BLaER1 (cell line): ENCODE measurements around the gene CHRM1.

ENCODE experiments used
- H3K27ac ChIP-seq: shearing (Covaris generic); formaldehyde crosslinking; 2 replicates; pipeline ENCODE4 v1.8.1; 2022
- H3K27me3 ChIP-seq: shearing (Covaris generic); formaldehyde crosslinking; 2 replicates; pipeline ENCODE4 v1.8.1; 2022
- H3K36me3 ChIP-seq: shearing (Covaris generic); formaldehyde crosslinking; 2 replicates; pipeline ENCODE4 v1.8.1; 2022
- H3K4me1 ChIP-seq: shearing (Covaris generic); formaldehyde crosslinking; 2 replicates; pipeline ENCODE4 v1.8.1; 2022
- H3K4me2 ChIP-seq: shearing (Covaris generic); formaldehyde crosslinking; 2 replicates; pipeline ENCODE4 v1.8.1; 2022
- H3K4me3 ChIP-seq: shearing (Covaris generic); formaldehyde crosslinking; 2 replicates; pipeline ENCODE4 v1.8.1; 2022
- H3K9ac ChIP-seq: shearing (Covaris generic); formaldehyde crosslinking; 2 replicates; pipeline ENCODE4 v1.8.1; 2022
- H3K9me3 ChIP-seq: shearing (Covaris generic); formaldehyde crosslinking; 2 replicates; pipeline ENCODE4 v1.8.1; 2022
- H4K20me1 ChIP-seq: shearing (Covaris generic); formaldehyde crosslinking; 2 replicates; pipeline ENCODE4 v1.8.1; 2022
- Cebpa-rat ChIP-seq: shearing (Covaris generic); IDR thresholded peaks from 2 replicates; pipeline ENCODE4 v1.8.1; 2022

CHRM1 gene

DNA sequence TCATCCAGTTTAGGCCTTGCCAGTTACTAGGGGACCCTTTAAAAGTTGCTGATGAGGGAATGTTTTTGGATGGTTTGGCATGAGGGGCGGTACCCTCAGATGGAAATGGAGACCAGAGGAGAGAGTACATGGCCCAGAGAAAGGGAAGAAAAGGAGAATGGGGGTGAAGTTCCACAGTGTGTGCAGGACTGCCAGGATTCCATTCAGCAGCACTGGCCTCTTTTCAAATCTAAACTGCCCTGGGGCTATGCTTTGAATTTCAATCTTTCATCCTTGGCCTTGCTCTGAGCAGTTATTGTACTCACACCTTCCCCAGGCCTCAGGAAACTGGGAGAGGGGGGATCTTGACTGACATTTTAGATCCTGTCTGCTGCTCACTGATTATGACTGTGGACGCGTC lies 37.5 kb downstream of the CHRM1 start:
- Histone ChIP-seq H3K27ac (peak overlapping the region; percentile 99; the same call in 1 of the 2 replicates), H3K4me1 (peaks cover 38% of the 10 kb centered on the region), H3K9me3 (no peaks in the 10 kb centered on the region), H3K36me3 (peaks cover 78% of the 10 kb centered on the region), H3K4me3 (peak overlapping the region; percentile 97), H3K4me2 (peak overlapping the region; percentile 84), H3K27me3 (no peaks in the 10 kb centered on the region), H3K9ac (peak overlapping the region; percentile 99), H4K20me1 (peaks cover 69% of the 10 kb centered on the region)
- TF ChIP-seq Cebpa-rat = no peak

DNA sequence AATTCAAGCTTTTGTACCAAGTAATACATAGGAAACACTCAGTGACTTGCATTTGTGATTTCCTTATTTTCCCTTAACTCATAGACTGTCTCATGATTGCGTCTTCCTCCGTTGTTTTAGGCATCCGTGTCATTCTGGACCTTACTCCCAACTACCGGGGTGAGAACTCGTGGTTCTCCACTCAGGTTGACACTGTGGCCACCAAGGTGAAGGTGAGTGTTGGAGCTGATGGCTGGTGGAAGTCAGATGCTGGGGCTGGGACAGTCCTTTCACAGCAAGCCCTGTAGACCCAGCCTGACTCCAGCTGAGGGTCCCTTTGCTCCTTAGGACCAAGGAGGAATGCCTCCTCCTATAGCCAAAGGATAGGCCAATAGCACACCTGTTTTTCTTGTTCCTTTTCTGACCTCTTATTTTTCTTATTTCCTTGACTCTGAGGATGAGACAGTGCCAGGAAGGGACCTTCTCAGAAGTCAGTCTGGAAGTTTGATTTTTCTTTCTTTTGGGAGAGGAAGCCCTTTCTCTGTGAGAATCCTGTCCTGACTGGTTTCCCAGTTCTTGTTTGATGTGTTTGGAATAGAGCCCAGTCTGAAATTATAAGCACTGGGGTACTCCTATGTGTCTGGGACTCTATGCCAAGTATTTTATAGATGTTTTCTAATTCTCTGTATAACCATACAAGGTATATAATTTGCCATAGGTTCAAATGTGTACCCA lies 38.2 kb downstream of the CHRM1 start:
- Histone ChIP-seq H4K20me1 (peaks cover 62% of the 10 kb centered on the region), H3K27me3 (no peaks in the 10 kb centered on the region), H3K36me3 (peaks cover 77% of the 10 kb centered on the region), H3K9ac (peak overlapping the region; percentile 99), H3K9me3 (no peaks in the 10 kb centered on the region), H3K4me2 (peak overlapping the region; percentile 84), H3K4me1 (peaks cover 38% of the 10 kb centered on the region), H3K4me3 (peak overlapping the region; percentile 97), H3K27ac (peak overlapping the region; percentile 99)
- no peak for TF ChIP-seq Cebpa-rat

DNA sequence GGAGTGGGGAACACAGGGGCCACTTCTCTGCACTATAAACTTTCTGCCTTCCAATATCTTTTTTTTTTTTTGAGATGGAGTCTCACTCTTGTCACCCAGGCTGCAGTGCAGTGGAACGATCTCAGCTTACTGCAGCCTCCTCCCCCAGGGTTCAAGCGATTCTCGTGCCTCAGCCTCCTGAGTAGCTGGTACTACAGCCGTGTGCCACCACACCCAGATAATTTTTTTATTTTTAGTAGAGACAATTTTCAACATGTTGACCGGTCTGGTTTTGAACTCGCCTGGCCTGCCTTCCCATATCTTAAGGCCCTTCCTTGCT lies 38.8 kb downstream of the CHRM1 start:
- Histone ChIP-seq H4K20me1 (peaks cover 56% of the 10 kb centered on the region), H3K27ac (peak overlapping the region; percentile 99), H3K4me3 (peak overlapping the region; percentile 97), H3K36me3 (peaks cover 77% of the 10 kb centered on the region), H3K4me1 (peaks cover 38% of the 10 kb centered on the region), H3K9ac (peak overlapping the region; percentile 99), H3K4me2 (peak overlapping the region; percentile 84), H3K27me3 (no peaks in the 10 kb centered on the region), H3K9me3 (no peaks in the 10 kb centered on the region)
- TF ChIP-seq Cebpa-rat = no peak

DNA sequence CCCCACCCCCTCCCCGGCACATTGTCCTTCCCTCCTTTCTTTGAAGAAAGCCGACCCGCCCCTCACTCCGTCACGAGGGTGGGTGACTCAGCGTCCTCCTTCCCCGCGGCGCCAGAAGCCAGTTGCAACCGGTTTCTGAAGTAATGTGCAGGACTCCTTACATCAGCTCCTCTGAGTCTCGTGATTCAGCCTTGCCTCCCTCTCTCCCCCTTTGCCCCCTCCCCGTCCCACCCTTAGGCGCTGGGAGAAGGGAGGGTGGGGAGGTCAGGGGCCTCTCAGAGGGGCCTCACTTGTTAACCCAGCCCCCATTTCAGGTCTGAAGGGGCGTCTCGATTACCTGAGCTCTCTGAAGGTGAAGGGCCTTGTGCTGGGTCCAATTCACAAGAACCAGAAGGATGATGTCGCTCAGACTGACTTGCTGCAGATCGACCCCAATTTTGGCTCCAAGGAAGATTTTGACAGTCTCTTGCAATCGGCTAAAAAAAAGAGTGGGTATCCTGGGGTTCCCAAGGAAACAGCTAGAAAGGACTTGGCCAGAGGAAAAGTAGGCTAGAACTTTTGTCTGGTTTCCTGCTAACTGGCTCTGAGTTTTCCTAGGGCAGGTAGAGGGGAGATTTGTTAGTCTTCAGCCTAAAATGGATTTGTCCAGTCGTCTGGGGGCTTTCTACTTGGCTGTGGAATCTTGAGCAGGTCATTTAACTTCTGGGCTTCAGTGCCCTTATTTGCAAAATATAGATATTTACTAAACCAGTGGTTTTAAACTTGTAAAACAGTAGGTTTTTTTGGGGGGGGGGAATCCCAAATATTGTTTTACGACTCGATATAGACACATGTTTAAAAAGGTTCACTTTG lies 39.4 kb downstream of the CHRM1 start:
- H3K27me3 ChIP-seq = no peaks in the 10 kb centered on the region
- H3K4me2 ChIP-seq = peak overlapping the region; percentile 84
- no peaks in the 10 kb centered on the region for H3K9me3 ChIP-seq
- peak overlapping the region; percentile 97 for H3K4me3 ChIP-seq
- H3K36me3 ChIP-seq = peaks cover 77% of the 10 kb centered on the region
- H3K9ac ChIP-seq = peak overlapping the region; percentile 99
- peaks cover 38% of the 10 kb centered on the region for H3K4me1 ChIP-seq
- H3K27ac ChIP-seq = peak overlapping the region; percentile 99
- H4K20me1 ChIP-seq = peaks cover 51% of the 10 kb centered on the region
- no peak for TF ChIP-seq Cebpa-rat

DNA sequence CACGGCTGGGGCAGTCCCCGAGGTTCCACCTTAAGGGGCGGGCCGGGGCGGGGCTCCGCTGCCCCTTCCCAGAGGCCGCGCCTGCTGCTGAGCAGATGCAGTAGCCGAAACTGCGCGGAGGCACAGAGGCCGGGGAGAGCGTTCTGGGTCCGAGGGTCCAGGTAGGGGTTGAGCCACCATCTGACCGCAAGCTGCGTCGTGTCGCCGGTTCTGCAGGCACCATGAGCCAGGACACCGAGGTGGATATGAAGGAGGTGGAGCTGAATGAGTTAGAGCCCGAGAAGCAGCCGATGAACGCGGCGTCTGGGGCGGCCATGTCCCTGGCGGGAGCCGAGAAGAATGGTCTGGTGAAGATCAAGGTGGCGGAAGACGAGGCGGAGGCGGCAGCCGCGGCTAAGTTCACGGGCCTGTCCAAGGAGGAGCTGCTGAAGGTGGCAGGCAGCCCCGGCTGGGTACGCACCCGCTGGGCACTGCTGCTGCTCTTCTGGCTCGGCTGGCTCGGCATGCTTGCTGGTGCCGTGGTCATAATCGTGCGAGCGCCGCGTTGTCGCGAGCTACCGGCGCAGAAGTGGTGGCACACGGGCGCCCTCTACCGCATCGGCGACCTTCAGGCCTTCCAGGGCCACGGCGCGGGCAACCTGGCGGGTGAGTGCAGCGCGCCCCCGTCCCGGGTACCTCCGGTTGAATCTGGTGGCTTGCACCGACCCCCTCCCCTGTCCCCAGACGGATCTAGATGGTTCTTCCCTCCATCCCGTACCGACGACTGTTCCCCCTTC lies 40.2 kb downstream of the CHRM1 start, which contains the start of gene SLC3A2:
SLC3A2 (plus strand) TSS at position 94 of the 776 bp plus-strand sequence; CDS start at position 222, 128 bp downstream.
- TF ChIP-seq Cebpa-rat = no peak
- peak within 1 kb of the TSS; percentile 97 for H3K4me3 ChIP-seq
- peaks cover 42% of the 10 kb centered on the region for H4K20me1 ChIP-seq
- H3K9ac ChIP-seq = peak within 1 kb of the TSS; percentile 99
- peaks cover 77% of the 10 kb centered on the region for H3K36me3 ChIP-seq
- peak within 1 kb of the TSS; percentile 84 for H3K4me2 ChIP-seq
- peak within 1 kb of the TSS; percentile 99 for H3K27ac ChIP-seq
- no peaks in the 10 kb centered on the region for H3K27me3 ChIP-seq
- no peaks in the 10 kb centered on the region for H3K9me3 ChIP-seq
- peaks cover 38% of the 10 kb centered on the region for H3K4me1 ChIP-seq

DNA sequence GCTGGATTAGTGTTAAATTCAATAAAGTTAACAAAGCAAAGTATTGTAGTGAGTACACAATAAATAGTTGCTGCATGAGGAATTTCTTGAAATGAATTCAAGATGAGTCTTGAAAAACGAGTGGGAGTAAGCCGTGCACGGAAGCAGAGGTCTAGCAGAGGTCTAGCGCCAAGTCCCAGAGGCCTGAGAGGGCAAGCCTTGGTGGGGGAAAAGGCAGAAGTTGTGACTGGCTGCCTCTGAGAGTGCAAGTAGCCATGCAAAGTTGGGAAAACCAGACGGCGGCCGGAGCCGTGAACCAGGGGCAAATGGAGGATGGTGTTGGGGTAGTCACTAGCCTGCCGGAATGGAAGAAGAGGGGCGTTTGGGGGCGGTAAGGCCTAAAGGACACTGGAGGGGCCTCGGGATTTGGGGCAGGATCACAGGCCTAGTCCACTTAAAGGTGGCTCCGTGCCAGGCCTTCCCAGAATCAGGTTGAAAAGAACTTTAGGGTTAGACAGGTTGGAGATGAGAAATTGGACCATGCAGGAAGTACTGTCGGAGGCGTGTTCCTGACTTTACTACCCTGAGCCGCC lies 40.8 kb downstream of the CHRM1 start:
- no peak for TF ChIP-seq Cebpa-rat
- H3K27ac ChIP-seq = peak overlapping the region; percentile 99
- peaks cover 77% of the 10 kb centered on the region for H3K36me3 ChIP-seq
- H4K20me1 ChIP-seq = peaks cover 41% of the 10 kb centered on the region
- peak overlapping the region; percentile 97 for H3K4me3 ChIP-seq
- H3K4me2 ChIP-seq = peak overlapping the region; percentile 84
- no peaks in the 10 kb centered on the region for H3K9me3 ChIP-seq
- peaks cover 38% of the 10 kb centered on the region for H3K4me1 ChIP-seq
- no peaks in the 10 kb centered on the region for H3K27me3 ChIP-seq
- peak overlapping the region; percentile 99 for H3K9ac ChIP-seq

DNA sequence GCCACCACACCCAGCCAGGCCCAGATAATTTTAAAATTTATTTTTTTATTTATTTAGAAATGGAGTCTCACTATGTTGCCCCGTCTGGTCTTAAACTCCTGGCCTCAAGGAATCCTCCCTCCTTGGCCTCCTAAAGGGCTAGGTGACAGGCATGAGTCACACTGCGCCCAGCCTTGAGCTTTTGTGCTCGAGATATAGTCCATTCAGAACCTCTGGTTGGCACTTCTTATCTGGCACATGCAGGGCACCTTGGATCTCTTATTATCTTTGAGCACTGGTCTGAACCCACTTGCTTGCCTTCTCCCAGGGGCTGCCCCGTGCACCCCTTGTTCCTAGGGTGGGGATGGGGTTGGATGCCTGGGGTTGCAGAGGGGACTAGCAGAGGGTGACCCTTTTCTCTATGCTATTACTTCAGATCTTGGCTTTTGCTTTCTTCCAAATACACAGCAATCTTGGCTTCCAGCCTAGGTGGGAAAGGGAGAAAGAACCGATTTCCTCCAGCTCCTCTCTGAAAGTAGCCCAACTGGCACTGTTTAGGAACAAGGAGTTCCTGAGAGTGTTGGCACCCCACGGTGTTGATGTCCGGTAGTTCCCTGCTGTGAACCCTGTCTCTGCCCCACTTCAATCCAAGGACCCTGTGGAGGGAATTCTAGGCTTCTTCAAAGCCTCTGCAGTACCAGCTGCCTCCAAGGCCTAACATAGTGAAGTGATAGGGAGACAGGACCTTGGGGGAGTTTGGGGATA lies 41.8 kb downstream of the CHRM1 start:
- TF ChIP-seq Cebpa-rat = no peak
- Histone ChIP-seq H3K4me1 (peaks cover 38% of the 10 kb centered on the region), H3K27ac (peak overlapping the region; percentile 99), H4K20me1 (peaks cover 41% of the 10 kb centered on the region), H3K9ac (peak overlapping the region; percentile 99), H3K9me3 (no peaks in the 10 kb centered on the region), H3K36me3 (peaks cover 77% of the 10 kb centered on the region), H3K4me2 (peak overlapping the region; percentile 84), H3K4me3 (no peak overlapping the region; the same call in 1 of the 2 replicates), H3K27me3 (no peaks in the 10 kb centered on the region)

DNA sequence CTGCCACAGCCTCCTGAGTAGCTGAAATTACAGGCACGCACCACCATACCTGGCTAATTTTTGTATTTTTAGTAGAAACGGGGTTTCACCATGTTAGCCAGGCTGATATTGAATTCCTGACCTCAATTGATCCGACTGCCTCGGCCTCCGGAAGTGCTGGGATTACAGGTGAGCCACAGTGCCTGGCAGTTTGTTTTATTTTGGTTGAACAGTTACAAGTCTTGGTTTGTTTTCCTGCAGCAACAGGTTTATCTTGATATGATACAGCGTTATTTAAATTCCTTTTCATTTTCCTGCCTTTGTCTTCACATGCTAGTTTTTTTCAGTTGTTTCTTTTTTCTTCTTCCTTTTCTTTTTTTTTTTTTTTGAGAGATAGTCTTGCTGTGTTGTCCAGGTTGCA lies 44.5 kb downstream of the CHRM1 start:
- TF ChIP-seq Cebpa-rat = no peak
- H3K27me3 ChIP-seq = no peaks in the 10 kb centered on the region
- no peak overlapping the region for H3K27ac ChIP-seq
- peaks cover 78% of the 10 kb centered on the region for H3K36me3 ChIP-seq
- H3K9me3 ChIP-seq = no peaks in the 10 kb centered on the region
- peaks cover 15% of the 10 kb centered on the region; the same call in 1 of the 2 replicates for H4K20me1 ChIP-seq
- H3K4me3 ChIP-seq = no peak overlapping the region
- H3K4me2 ChIP-seq = no peak overlapping the region
- no peak overlapping the region; the same call in 1 of the 2 replicates for H3K9ac ChIP-seq
- H3K4me1 ChIP-seq = peaks cover 13% of the 10 kb centered on the region
